ENCODE measurements around the gene TMCO4.

TMCO4 gene

GRCh38 chr1:19723874-19724273, 75.8 kb downstream of the TMCO4 start:
- TF ChIP-seq, protein P1, sequence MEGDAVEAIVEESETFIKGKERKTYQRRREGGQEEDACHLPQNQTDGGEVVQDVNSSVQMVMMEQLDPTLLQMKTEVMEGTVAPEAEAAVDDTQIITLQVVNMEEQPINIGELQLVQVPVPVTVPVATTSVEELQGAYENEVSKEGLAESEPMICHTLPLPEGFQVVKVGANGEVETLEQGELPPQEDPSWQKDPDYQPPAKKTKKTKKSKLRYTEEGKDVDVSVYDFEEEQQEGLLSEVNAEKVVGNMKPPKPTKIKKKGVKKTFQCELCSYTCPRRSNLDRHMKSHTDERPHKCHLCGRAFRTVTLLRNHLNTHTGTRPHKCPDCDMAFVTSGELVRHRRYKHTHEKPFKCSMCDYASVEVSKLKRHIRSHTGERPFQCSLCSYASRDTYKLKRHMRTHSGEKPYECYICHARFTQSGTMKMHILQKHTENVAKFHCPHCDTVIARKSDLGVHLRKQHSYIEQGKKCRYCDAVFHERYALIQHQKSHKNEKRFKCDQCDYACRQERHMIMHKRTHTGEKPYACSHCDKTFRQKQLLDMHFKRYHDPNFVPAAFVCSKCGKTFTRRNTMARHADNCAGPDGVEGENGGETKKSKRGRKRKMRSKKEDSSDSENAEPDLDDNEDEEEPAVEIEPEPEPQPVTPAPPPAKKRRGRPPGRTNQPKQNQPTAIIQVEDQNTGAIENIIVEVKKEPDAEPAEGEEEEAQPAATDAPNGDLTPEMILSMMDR (conservative IDR thresholded peaks at IDR 0.05; ENCODE audit: low read depth, low read length): no peak
- DNase-seq (ENCODE audit: low read depth): no peak
- H3K4me3 ChIP-seq (ENCODE audit: low read depth, low read length): no peak overlapping the region

DNA sequence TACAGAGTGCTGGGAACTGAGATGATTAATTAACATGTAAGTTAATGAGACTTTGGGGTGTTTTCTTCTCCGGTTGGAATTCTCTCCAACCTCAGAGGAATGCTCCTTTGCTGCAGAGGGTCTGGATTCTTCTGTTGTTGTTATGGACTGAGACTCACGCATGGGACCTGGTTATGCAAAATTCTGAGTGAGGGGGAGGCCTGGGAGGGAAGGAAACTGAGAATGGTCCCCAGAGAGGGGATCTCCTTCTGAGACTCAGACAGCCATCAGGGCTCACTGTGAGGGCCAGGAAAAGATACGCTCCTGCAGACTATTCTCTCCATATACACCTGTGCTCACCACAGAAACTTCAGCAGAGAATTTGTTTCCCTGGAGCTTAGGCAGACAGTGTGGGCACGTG, 78.7 kb downstream of the TMCO4 start:
- DNase-seq (ENCODE audit: low read depth): no peak
- H3K4me3 ChIP-seq (ENCODE audit: low read depth, low read length): no peak overlapping the region
- TF ChIP-seq, protein P1 (conservative IDR thresholded peaks at IDR 0.05; ENCODE audit: low read depth, low read length): no peak

- no peak for DNase-seq (ENCODE audit: low read depth)
- no peak overlapping the region for H3K4me3 ChIP-seq (ENCODE audit: low read depth, low read length)
- TF ChIP-seq, protein P1 (conservative IDR thresholded peaks at IDR 0.05; ENCODE audit: low read depth, low read length): no peak
Observed at GRCh38 chr1:19720174-19720573, 79.5 kb downstream of the TMCO4 start.

- TF ChIP-seq, protein P1 (conservative IDR thresholded peaks at IDR 0.05; ENCODE audit: low read depth, low read length): no peak
- no peak for DNase-seq (ENCODE audit: low read depth)
- no peak overlapping the region for H3K4me3 ChIP-seq (ENCODE audit: low read depth, low read length)
Observed at GRCh38 chr1:19717467-19717866, 82.2 kb downstream of the TMCO4 start.

GRCh38 chr1:19715334-19716203, 84.1 kb downstream of the TMCO4 start:
- DNase-seq (ENCODE audit: low read depth): peak; percentile 98
- no peak overlapping the region for H3K4me3 ChIP-seq (ENCODE audit: low read depth, low read length)
- TF ChIP-seq, protein P1 (conservative IDR thresholded peaks at IDR 0.05; ENCODE audit: low read depth, low read length): peak; percentile 93

DNA sequence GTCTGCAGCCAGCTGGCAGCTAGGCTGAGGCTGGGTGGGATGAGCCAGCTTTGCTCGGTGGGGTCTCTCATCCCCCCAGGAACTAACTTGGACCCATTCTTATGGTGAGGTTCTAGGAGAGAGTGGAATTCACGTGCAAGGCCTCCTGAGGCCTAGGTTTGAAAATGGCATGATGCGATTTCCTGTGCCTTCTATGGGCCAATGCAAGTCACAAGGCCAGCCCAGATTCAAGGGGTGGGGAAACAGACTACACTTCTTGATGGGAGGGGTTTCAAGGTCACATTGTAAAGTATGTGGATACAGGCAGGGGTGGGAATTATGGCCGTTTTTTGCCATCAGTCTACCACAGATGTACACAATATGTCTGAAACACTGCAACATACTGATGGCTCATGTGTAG, 86.8 kb downstream of the TMCO4 start:
- DNase-seq (ENCODE audit: low read depth): no peak
- H3K4me3 ChIP-seq (ENCODE audit: low read depth, low read length): no peak overlapping the region
- TF ChIP-seq, protein P1 (conservative IDR thresholded peaks at IDR 0.05; ENCODE audit: low read depth, low read length): no peak
